ENCODE data around the gene PARN.

PARN gene

GRCh38 chr16:14464796-14465195 lies 165.3 kb downstream of the PARN start:
- no peak for TF ChIP-seq EZH2phosphoT487 (IDR thresholded peaks at IDR 0.05; ENCODE audit: low read length)
- no peak for TF ChIP-seq EZH2 (optimal IDR thresholded peaks at IDR 0.05; ENCODE audit: low read depth, low read length)
- no peak for TF ChIP-seq CTCF (IDR thresholded peaks at IDR 0.05; ENCODE audit: low read length)
- Histone ChIP-seq H3K4me1 (ENCODE audit: low read length) (peaks cover 16% of the 10 kb centered on the region), H3K27me3 (replicated peaks; ENCODE audit: insufficient read depth, low read length) (no peaks in the 10 kb centered on the region), H3K9me3 (replicated peaks; ENCODE audit: insufficient read depth, low read length) (no peaks in the 10 kb centered on the region), H3F3A (ENCODE audit: insufficient read depth, low read length) (peaks cover 4% of the 10 kb centered on the region; the same call in 1 of the 2 replicates), H3K27ac (ENCODE audit: low read length) (no peak overlapping the region), H2AFZ (ENCODE audit: low read length) (no peak overlapping the region), H3K36me3 (replicated peaks; ENCODE audit: insufficient read depth, low read length) (no peaks in the 10 kb centered on the region), H3K79me2 (ENCODE audit: low read length) (no peaks in the 10 kb centered on the region), H3K4me3 (ENCODE audit: low read length) (no peak overlapping the region), H3K4me2 (ENCODE audit: low read depth, low read length) (no peak overlapping the region), H3K9ac (ENCODE audit: low read length) (no peak overlapping the region), H4K20me1 (ENCODE audit: insufficient read depth, low read length) (no peaks in the 10 kb centered on the region), H3K9me2 (replicated peaks; ENCODE audit: insufficient read depth, low read length) (no peaks in the 10 kb centered on the region)
- no peak for DNase-seq

- TF ChIP-seq EZH2phosphoT487 (IDR thresholded peaks at IDR 0.05; ENCODE audit: low read length) (no peak), EZH2 (optimal IDR thresholded peaks at IDR 0.05; ENCODE audit: low read depth, low read length) (no peak), CTCF (IDR thresholded peaks at IDR 0.05; ENCODE audit: low read length) (no peak)
- no peaks in the 10 kb centered on the region for H4K20me1 ChIP-seq (ENCODE audit: insufficient read depth, low read length)
- H3K4me1 ChIP-seq (ENCODE audit: low read length) = peaks cover 16% of the 10 kb centered on the region
- DNase-seq = no peak
- no peaks in the 10 kb centered on the region for H3K9me2 ChIP-seq (replicated peaks; ENCODE audit: insufficient read depth, low read length)
- H3K27me3 ChIP-seq (replicated peaks; ENCODE audit: insufficient read depth, low read length) = no peaks in the 10 kb centered on the region
- H3K27ac ChIP-seq (ENCODE audit: low read length) = no peak overlapping the region
- peaks cover 4% of the 10 kb centered on the region; the same call in 1 of the 2 replicates for H3F3A ChIP-seq (ENCODE audit: insufficient read depth, low read length)
- no peak overlapping the region for H2AFZ ChIP-seq (ENCODE audit: low read length)
- H3K9me3 ChIP-seq (replicated peaks; ENCODE audit: insufficient read depth, low read length) = no peaks in the 10 kb centered on the region
- H3K36me3 ChIP-seq (replicated peaks; ENCODE audit: insufficient read depth, low read length) = no peaks in the 10 kb centered on the region
- no peak overlapping the region for H3K4me2 ChIP-seq (ENCODE audit: low read depth, low read length)
- no peak overlapping the region for H3K9ac ChIP-seq (ENCODE audit: low read length)
- H3K4me3 ChIP-seq (ENCODE audit: low read length) = no peak overlapping the region
- no peaks in the 10 kb centered on the region for H3K79me2 ChIP-seq (ENCODE audit: low read length)
These were observed 165.9 kb downstream of the PARN start for GRCh38 chr16:14464192-14464591.

GRCh38 chr16:14462811-14463210 lies 167.2 kb downstream of the PARN start:
- Histone ChIP-seq H3K4me3 (ENCODE audit: low read length) (no peak overlapping the region), H3K9me2 (replicated peaks; ENCODE audit: insufficient read depth, low read length) (no peaks in the 10 kb centered on the region), H2AFZ (ENCODE audit: low read length) (no peak overlapping the region), H3K9me3 (replicated peaks; ENCODE audit: insufficient read depth, low read length) (no peaks in the 10 kb centered on the region), H3K4me2 (ENCODE audit: low read depth, low read length) (no peak overlapping the region), H3F3A (ENCODE audit: insufficient read depth, low read length) (peaks cover 4% of the 10 kb centered on the region; the same call in 1 of the 2 replicates), H3K36me3 (replicated peaks; ENCODE audit: insufficient read depth, low read length) (no peaks in the 10 kb centered on the region), H3K27me3 (replicated peaks; ENCODE audit: insufficient read depth, low read length) (no peaks in the 10 kb centered on the region), H3K27ac (ENCODE audit: low read length) (no peak overlapping the region), H3K9ac (ENCODE audit: low read length) (no peak overlapping the region), H3K4me1 (ENCODE audit: low read length) (peaks cover 16% of the 10 kb centered on the region), H4K20me1 (ENCODE audit: insufficient read depth, low read length) (no peaks in the 10 kb centered on the region), H3K79me2 (ENCODE audit: low read length) (no peaks in the 10 kb centered on the region)
- no peak for DNase-seq
- TF ChIP-seq CTCF (IDR thresholded peaks at IDR 0.05; ENCODE audit: low read length) (no peak), EZH2 (optimal IDR thresholded peaks at IDR 0.05; ENCODE audit: low read depth, low read length) (no peak), EZH2phosphoT487 (IDR thresholded peaks at IDR 0.05; ENCODE audit: low read length) (no peak)

Data from MM.1S (cell line).